HepG2 (cell line): ENCODE results near the gene CNGA3. TPM values are rescaled to one million over a fixed set of nuclear protein-coding genes. Genes with fewer than 3 reads are reported as not detected.

ENCODE experiments used
- BCLAF1 ChIP-seq: fragments of 450-650 bp; IDR thresholded peaks from 2 replicates; pipeline ENCODE4 v1.6.1; 2017; ENCODE audit warnings: mild to moderate bottlenecking
- ELF3 ChIP-seq: IDR thresholded peaks from 2 replicates; pipeline ENCODE4 v1.6.1; 2016; ENCODE audit warnings: missing genetic modification reagents, missing compliant biosample characterization
- FOXM1 ChIP-seq: sonication (generic); formaldehyde crosslinking; IDR thresholded peaks from 2 replicates; pipeline ENCODE4 v1.5.0; 2020; ENCODE audit warnings: missing genetic modification reagents
- GABPB1 ChIP-seq: IDR thresholded peaks from 2 replicates; pipeline ENCODE4 v1.6.1; 2016; ENCODE audit warnings: mild to moderate bottlenecking, missing genetic modification reagents, moderate library complexity, missing compliant biosample characterization
- GTF2F1 ChIP-seq: fragments of 150-350 bp; IDR thresholded peaks from 2 replicates; pipeline ENCODE4 v1.6.1; 2014; ENCODE audit warnings: low read length
- JUND ChIP-seq: sonication (generic); formaldehyde crosslinking; IDR thresholded peaks from 2 replicates; pipeline ENCODE4 v1.8.0; 2022; ENCODE audit warnings: mild to moderate bottlenecking, missing genetic modification reagents
- KLF9 ChIP-seq: IDR thresholded peaks from 2 replicates; pipeline ENCODE4 v1.6.1; 2016; ENCODE audit warnings: low read depth
- NFKB2 ChIP-seq: sonication (generic); formaldehyde crosslinking; IDR thresholded peaks from 2 replicates; pipeline ENCODE4 v1.4.0; 2020; ENCODE audit warnings: missing genetic modification reagents, borderline replicate concordance
- NKX3-1 ChIP-seq: sonication (generic); formaldehyde crosslinking; IDR thresholded peaks from 2 replicates; pipeline ENCODE4 v1.5.0; 2020; ENCODE audit warnings: missing genetic modification reagents
- PHF5A ChIP-seq: IDR thresholded peaks from one replicate; pipeline ENCODE4 v1.6.1; 2018; ENCODE audit warnings: low read depth, missing genetic modification reagents; ENCODE audit not compliant: unreplicated experiment
- SP5 ChIP-seq: IDR thresholded peaks from 2 replicates; pipeline ENCODE4 v1.6.1; 2016; ENCODE audit warnings: low read depth, borderline replicate concordance
- STAG1 ChIP-seq: sonication (generic); formaldehyde crosslinking; IDR thresholded peaks from 2 replicates; pipeline ENCODE4 v1.4.0; 2020; ENCODE audit warnings: missing genetic modification reagents
- TFDP2 ChIP-seq: sonication (generic); formaldehyde crosslinking; IDR thresholded peaks from 2 replicates; pipeline ENCODE4 v1.4.0; 2020; ENCODE audit warnings: missing genetic modification reagents
- XRCC5 ChIP-seq: fragments of 200-400 bp; formaldehyde crosslinking; optimal IDR thresholded peaks from 2 replicates; pipeline ENCODE3; 2017; ENCODE audit warnings: mild to moderate bottlenecking, low read length
- ZNF230 ChIP-seq: sonication (generic); formaldehyde crosslinking; IDR thresholded peaks from 2 replicates; pipeline ENCODE4 v1.4.0; 2020; ENCODE audit warnings: mild to moderate bottlenecking, missing genetic modification reagents
- ZNF546 ChIP-seq: sonication (generic); formaldehyde crosslinking; conservative IDR thresholded peaks from 2 replicates; pipeline ENCODE4 v1.8.1; 2023; ENCODE audit warnings: mild to moderate bottlenecking, missing genetic modification reagents
- ZNF749 ChIP-seq: sonication (generic); formaldehyde crosslinking; IDR thresholded peaks from 2 replicates; pipeline ENCODE4 v1.8.0; 2022; ENCODE audit warnings: mild to moderate bottlenecking, missing genetic modification reagents, moderate library complexity, borderline replicate concordance
- ZNF878 ChIP-seq: sonication (generic); formaldehyde crosslinking; IDR thresholded peaks from 2 replicates; pipeline ENCODE4 v1.8.1; 2023; ENCODE audit warnings: mild to moderate bottlenecking, missing genetic modification reagents, moderate library complexity
- polyA plus RNA-seq, 8 experiments: library from polyadenylated mRNA; depleted of rRNA in 3 of 8; stranded (reverse) in 7 of 8; unstranded in 1 of 8; fragments of >200 nt; fragmentation: Illumina TruSeq in 4 of 8; extraction: Trizol in 4 of 8; gene quantifications; 2 replicates each; pipeline versions ENCODE4 v1.2.1 to v1.2.3, GENCODE V29; 2011 to 2016; ENCODE audit warnings: low read depth in 4 of 8, missing spikeins in 1 of 8, mixed read lengths in 1 of 8; ENCODE audit not compliant: insufficient read depth in 1 of 8
- total RNA-seq, 5 experiments: library from RNA; depleted of rRNA; stranded (reverse); fragments of >200 nt; fragmentation: Illumina TruSeq; extraction: Trizol; gene quantifications; 2 replicates each; pipeline ENCODE4 v1.2.3, GENCODE V29; 2016; ENCODE audit warnings: low read depth in 1 of 5
- TF ChIP-seq, protein P1 (sequence below): sonication (generic); formaldehyde crosslinking; IDR thresholded peaks from 2 replicates; pipeline ENCODE4 v1.4.0; 2020; ENCODE audit warnings: low read depth, mild to moderate bottlenecking, missing genetic modification reagents
- TF ChIP-seq, protein P2 (sequence below): sonication (generic); formaldehyde crosslinking; IDR thresholded peaks from 2 replicates; pipeline ENCODE4 v1.4.0; 2020; ENCODE audit warnings: missing genetic modification reagents, mild to moderate bottlenecking, borderline replicate concordance
- TF ChIP-seq, protein P3 (sequence below): sonication (generic); formaldehyde crosslinking; conservative IDR thresholded peaks from 2 replicates; pipeline ENCODE4 v1.4.0; 2020; ENCODE audit warnings: missing genetic modification reagents

Gene CNGA3
- total and polyA plus RNA-seq, 2 of the 13 experiments (the other 11 are each of a cell fraction or from before 2014, with no cell fraction given): not detected

GRCh38 chr2:98385050-98385699 is 38.9 kb downstream of the CNGA3 start (continued):
- no peak for TF ChIP-seq FOXM1
- no peak for TF ChIP-seq NKX3-1
- peak; percentile 13; the same call in 1 of the 2 replicates for TF ChIP-seq GABPB1 (CRISPR knock-in tag)
- no peak for TF ChIP-seq ZNF749
- TF ChIP-seq ZNF230: no peak
- TF ChIP-seq STAG1 (CRISPR knock-in tag): peak; percentile 99
- TF ChIP-seq, protein P1, sequence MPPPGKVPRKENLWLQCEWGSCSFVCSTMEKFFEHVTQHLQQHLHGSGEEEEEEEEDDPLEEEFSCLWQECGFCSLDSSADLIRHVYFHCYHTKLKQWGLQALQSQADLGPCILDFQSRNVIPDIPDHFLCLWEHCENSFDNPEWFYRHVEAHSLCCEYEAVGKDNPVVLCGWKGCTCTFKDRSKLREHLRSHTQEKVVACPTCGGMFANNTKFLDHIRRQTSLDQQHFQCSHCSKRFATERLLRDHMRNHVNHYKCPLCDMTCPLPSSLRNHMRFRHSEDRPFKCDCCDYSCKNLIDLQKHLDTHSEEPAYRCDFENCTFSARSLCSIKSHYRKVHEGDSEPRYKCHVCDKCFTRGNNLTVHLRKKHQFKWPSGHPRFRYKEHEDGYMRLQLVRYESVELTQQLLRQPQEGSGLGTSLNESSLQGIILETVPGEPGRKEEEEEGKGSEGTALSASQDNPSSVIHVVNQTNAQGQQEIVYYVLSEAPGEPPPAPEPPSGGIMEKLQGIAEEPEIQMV (CRISPR knock-in tag): no peak
- TF ChIP-seq XRCC5: peak; percentile 86
- TF ChIP-seq BCLAF1: no peak
- TF ChIP-seq, protein P2, sequence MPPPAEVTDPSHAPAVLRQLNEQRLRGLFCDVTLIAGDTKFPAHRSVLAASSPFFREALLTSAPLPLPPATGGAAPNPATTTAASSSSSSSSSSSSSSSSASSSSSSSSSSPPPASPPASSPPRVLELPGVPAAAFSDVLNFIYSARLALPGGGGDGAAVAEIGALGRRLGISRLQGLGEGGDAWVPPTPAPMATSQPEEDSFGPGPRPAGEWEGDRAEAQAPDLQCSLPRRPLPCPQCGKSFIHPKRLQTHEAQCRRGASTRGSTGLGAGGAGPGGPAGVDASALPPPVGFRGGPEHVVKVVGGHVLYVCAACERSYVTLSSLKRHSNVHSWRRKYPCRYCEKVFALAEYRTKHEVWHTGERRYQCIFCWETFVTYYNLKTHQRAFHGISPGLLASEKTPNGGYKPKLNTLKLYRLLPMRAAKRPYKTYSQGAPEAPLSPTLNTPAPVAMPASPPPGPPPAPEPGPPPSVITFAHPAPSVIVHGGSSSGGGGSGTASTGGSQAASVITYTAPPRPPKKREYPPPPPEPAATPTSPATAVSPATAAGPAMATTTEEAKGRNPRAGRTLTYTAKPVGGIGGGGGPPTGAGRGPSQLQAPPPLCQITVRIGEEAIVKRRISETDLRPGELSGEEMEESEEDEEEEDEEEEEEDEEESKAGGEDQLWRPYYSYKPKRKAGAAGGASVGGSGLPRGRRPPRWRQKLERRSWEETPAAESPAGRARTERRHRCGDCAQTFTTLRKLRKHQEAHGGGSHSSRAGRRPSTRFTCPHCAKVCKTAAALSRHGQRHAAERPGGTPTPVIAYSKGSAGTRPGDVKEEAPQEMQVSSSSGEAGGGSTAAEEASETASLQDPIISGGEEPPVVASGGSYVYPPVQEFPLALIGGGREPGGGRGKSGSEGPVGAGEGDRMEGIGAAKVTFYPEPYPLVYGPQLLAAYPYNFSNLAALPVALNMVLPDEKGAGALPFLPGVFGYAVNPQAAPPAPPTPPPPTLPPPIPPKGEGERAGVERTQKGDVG (CRISPR knock-in tag): no peak
- TF ChIP-seq JUND (CRISPR knock-in tag): no peak
- no peak for TF ChIP-seq KLF9 (CRISPR knock-in tag)
- no peak for TF ChIP-seq TFDP2 (CRISPR knock-in tag)
- no peak for TF ChIP-seq ZNF546 (CRISPR knock-in tag)
- TF ChIP-seq GTF2F1: no peak
- TF ChIP-seq PHF5A (CRISPR knock-in tag): no peak
- TF ChIP-seq SP5 (CRISPR knock-in tag): 0 out of 2 replicates have a peak, but pooled peaks have one; percentile 35
- no peak for TF ChIP-seq NFKB2 (CRISPR knock-in tag)
- no peak for TF ChIP-seq ZNF878
- TF ChIP-seq, protein P3, sequence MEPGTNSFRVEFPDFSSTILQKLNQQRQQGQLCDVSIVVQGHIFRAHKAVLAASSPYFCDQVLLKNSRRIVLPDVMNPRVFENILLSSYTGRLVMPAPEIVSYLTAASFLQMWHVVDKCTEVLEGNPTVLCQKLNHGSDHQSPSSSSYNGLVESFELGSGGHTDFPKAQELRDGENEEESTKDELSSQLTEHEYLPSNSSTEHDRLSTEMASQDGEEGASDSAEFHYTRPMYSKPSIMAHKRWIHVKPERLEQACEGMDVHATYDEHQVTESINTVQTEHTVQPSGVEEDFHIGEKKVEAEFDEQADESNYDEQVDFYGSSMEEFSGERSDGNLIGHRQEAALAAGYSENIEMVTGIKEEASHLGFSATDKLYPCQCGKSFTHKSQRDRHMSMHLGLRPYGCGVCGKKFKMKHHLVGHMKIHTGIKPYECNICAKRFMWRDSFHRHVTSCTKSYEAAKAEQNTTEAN (CRISPR knock-in tag): no peak
- peak; percentile 56; the same call in 1 of the 2 replicates for TF ChIP-seq ELF3 (CRISPR knock-in tag)
